GM23338 (cell line): ENCODE results near the gene HLA-DQB2. TPM values are rescaled to one million over a fixed set of nuclear protein-coding genes. Genes with fewer than 3 reads are reported as not detected.

Source experiments
- ATAC-seq: fragments of 200-7000 bp; cut with Tn5 transposase; 3 replicates; pipeline ENCODE4 v1.9.1; 2020
- DNase-seq: peaks from one replicate; pipeline ENCODE4 v3.0.0-alpha.2; 2015; ENCODE audit warnings: low spot score
- H2AFZ ChIP-seq: fragments of 200-600 bp; sonication (generic); 2 replicates; pipeline ENCODE4 v1.8.0; 2016; ENCODE audit warnings: antibody characterized with exemption, mild to moderate bottlenecking, moderate library complexity
- H3F3A ChIP-seq: fragments of 200-600 bp; sonication (generic); replicated peaks from 2 replicates; pipeline ENCODE4 v1.8.0; 2017; ENCODE audit warnings: antibody characterized with exemption, mixed run types, low read depth
- H3K27ac ChIP-seq: fragments of 200-600 bp; sonication (generic); 2 replicates; pipeline ENCODE4 v1.6.1; 2016; ENCODE audit warnings: low read depth
- H3K27me3 ChIP-seq: fragments of 200-600 bp; sonication (generic); 2 replicates; pipeline ENCODE4 v1.8.0; 2016; ENCODE audit warnings: mild to moderate bottlenecking, mixed run types, moderate library complexity; ENCODE audit not compliant: insufficient read depth
- H3K36me3 ChIP-seq: fragments of 200-600 bp; sonication (generic); 2 replicates; pipeline ENCODE4 v1.8.0; 2016; ENCODE audit warnings: mild to moderate bottlenecking; ENCODE audit not compliant: insufficient read depth
- H3K4me1 ChIP-seq: fragments of 200-600 bp; sonication (generic); 2 replicates; pipeline ENCODE4 v1.8.0; 2016; ENCODE audit warnings: mild to moderate bottlenecking, moderate library complexity; ENCODE audit not compliant: insufficient read depth
- H3K4me2 ChIP-seq: fragments of 200-600 bp; sonication (generic); 2 replicates; pipeline ENCODE4 v1.7.1; 2017; ENCODE audit warnings: mixed run types
- H3K4me3 ChIP-seq: fragments of 200-600 bp; sonication (generic); 2 replicates; pipeline ENCODE4 v1.6.1; 2016; ENCODE audit warnings: mixed run types
- H3K79me2 ChIP-seq: fragments of 200-600 bp; sonication (generic); replicated peaks from 2 replicates; pipeline ENCODE4 v1.8.0; 2017; ENCODE audit warnings: mild to moderate bottlenecking; ENCODE audit not compliant: insufficient read depth
- H3K9me2 ChIP-seq: fragments of 200-600 bp; sonication (generic); 2 replicates; pipeline ENCODE4 v1.8.0; 2017; ENCODE audit not compliant: insufficient read depth
- H4K20me1 ChIP-seq: fragments of 200-600 bp; sonication (generic); replicated peaks from 2 replicates; pipeline ENCODE4 v1.8.0; 2017; ENCODE audit warnings: mild to moderate bottlenecking; ENCODE audit not compliant: insufficient read depth
- H3K27ac Mint-ChIP-seq: 2 replicates; pipeline ENCODE4 v1.8.0; 2020; ENCODE audit warnings: inconsistent platforms, mild to moderate bottlenecking, moderate library complexity, mixed read lengths
- H3K27me3 Mint-ChIP-seq: 3 replicates; pipeline ENCODE4 v1.8.0; 2022; ENCODE audit warnings: low read depth, mild to moderate bottlenecking, moderate library complexity, mixed read lengths, inconsistent platforms; ENCODE audit not compliant: insufficient read depth, poor library complexity
- H3K36me3 Mint-ChIP-seq: 3 replicates; pipeline ENCODE4 v1.8.0; 2021; ENCODE audit warnings: low read depth, mild to moderate bottlenecking, inconsistent platforms, moderate library complexity, mixed read lengths
- H3K4me1 Mint-ChIP-seq: 3 replicates; pipeline ENCODE4 v1.8.0; 2020; ENCODE audit warnings: mild to moderate bottlenecking, inconsistent platforms, mixed read lengths
- H3K4me3 Mint-ChIP-seq: 3 replicates; pipeline ENCODE4 v1.8.0; 2021; ENCODE audit warnings: moderate library complexity, mild to moderate bottlenecking, inconsistent platforms, mixed read lengths
- H3K9me3 Mint-ChIP-seq: 3 replicates; pipeline ENCODE4 v1.8.0; 2020; ENCODE audit warnings: moderate library complexity, mild to moderate bottlenecking, inconsistent platforms, mixed read lengths
- CREB1 ChIP-seq: fragments of 250-450 bp; sonication (Bioruptor Pico); IDR thresholded peaks from 2 replicates; pipeline ENCODE4 v1.5.0; 2020; ENCODE audit warnings: low read depth, mild to moderate bottlenecking, moderate library complexity
- CTCF ChIP-seq, 2 experiments: fragments of 200-600 bp in 1 of 2; sonication (generic) in 1 of 2; conservative IDR thresholded peaks; 2 replicates each; pipeline versions ENCODE4 v1.5.1 to v1.6.1; 2016 to 2017; ENCODE audit warnings: antibody characterized with exemption in 2 of 2, low read depth in 2 of 2, mild to moderate bottlenecking in 2 of 2, moderate library complexity in 1 of 2
- EZH2phosphoT487 ChIP-seq: fragments of 200-600 bp; sonication (generic); IDR thresholded peaks from one replicate; pipeline ENCODE4 v1.8.1; 2018; ENCODE audit warnings: antibody characterized with exemption; ENCODE audit not compliant: unreplicated experiment
- JUNB ChIP-seq: IDR thresholded peaks from one replicate; pipeline ENCODE4 v1.6.1; 2016; ENCODE audit warnings: antibody characterized with exemption; ENCODE audit not compliant: unreplicated experiment
- NANOG ChIP-seq: IDR thresholded peaks from 2 replicates; pipeline ENCODE4 v1.6.1; 2016; ENCODE audit warnings: antibody characterized with exemption, borderline replicate concordance
- POLR2AphosphoS5 ChIP-seq: IDR thresholded peaks from 2 replicates; pipeline ENCODE4 v1.6.1; 2016; ENCODE audit warnings: antibody characterized with exemption, low read depth
- REST ChIP-seq: IDR thresholded peaks from one replicate; pipeline ENCODE4 v1.6.1; 2018; ENCODE audit warnings: antibody characterized with exemption; ENCODE audit not compliant: unreplicated experiment
- STAT1 ChIP-seq: IDR thresholded peaks from one replicate; pipeline ENCODE4 v1.6.1; 2016; ENCODE audit warnings: antibody characterized with exemption; ENCODE audit not compliant: unreplicated experiment
- ZNF114 ChIP-seq: fragments of 250-450 bp; sonication (Bioruptor Pico); IDR thresholded peaks from 2 replicates; pipeline ENCODE4 v1.5.0; 2020; ENCODE audit warnings: mild to moderate bottlenecking, moderate library complexity
- ZNF462 ChIP-seq: fragments of 250-450 bp; sonication (Bioruptor Pico); IDR thresholded peaks from 2 replicates; pipeline ENCODE4 v1.5.0; 2020; ENCODE audit warnings: mild to moderate bottlenecking, moderate library complexity
- polyA plus RNA-seq: library from polyadenylated mRNA; unstranded; fragments of >200 nt; fragmentation: Nextera tagmentation; extraction: Ambion mirVana; gene quantifications from 2 replicates; pipeline ENCODE4 v1.2.1, GENCODE V29; 2016
- total RNA-seq: library from RNA; depleted of rRNA; stranded (reverse); fragments of >200 nt; shearing (Covaris generic); gene quantifications from 2 replicates; pipeline ENCODE4 v1.2.3, GENCODE V29; 2014

Gene HLA-DQB2
- total and polyA plus RNA-seq, 2 experiments from 2014 or later = not detected

- Mint-ChIP-seq H3K36me3 (no peaks in the 10 kb centered on the region), H3K4me1 (peaks cover 6% of the 10 kb centered on the region; the same call in 2 of the 3 replicates), H3K9me3 (no peaks in the 10 kb centered on the region), H3K27me3 (peaks cover 8% of the 10 kb centered on the region), H3K4me3 (no peak overlapping the region), H3K27ac (no peak overlapping the region)
- TF ChIP-seq EZH2phosphoT487 (no peak), CREB1 (CRISPR knock-in tag) (no peak), STAT1 (no peak), ZNF462 (CRISPR knock-in tag) (no peak), POLR2AphosphoS5 (no peak), NANOG (no peak), JUNB (no peak), CTCF (conservative IDR thresholded peaks at IDR 0.05; ENCODE audit: low read depth in 2 of 2) (no peak), ZNF114 (CRISPR knock-in tag) (no peak), REST (no peak)
- H3K27ac ChIP-seq = no peak overlapping the region
- H3K4me2 ChIP-seq = no peak overlapping the region
- H3K4me3 ChIP-seq = no peak overlapping the region
- ATAC-seq = no peak; the same call in 2 of the 3 replicates
- no peaks in the 10 kb centered on the region for H3K36me3 ChIP-seq
- H3K4me1 ChIP-seq = peaks cover 4% of the 10 kb centered on the region; the same call in 1 of the 2 replicates
- H3K27me3 ChIP-seq = no peaks in the 10 kb centered on the region
- no peaks in the 10 kb centered on the region for H3F3A ChIP-seq
- no peak overlapping the region for H2AFZ ChIP-seq
- H4K20me1 ChIP-seq = no peaks in the 10 kb centered on the region
- no peak for DNase-seq
- peaks cover 4% of the 10 kb centered on the region; the same call in 1 of the 2 replicates for H3K9me2 ChIP-seq
- H3K79me2 ChIP-seq = no peaks in the 10 kb centered on the region
These were observed 2.3 kb downstream of the HLA-DQB2 start for GRCh38 chr6:32761072-32761471.
